ENCODE results near the gene AGPAT3.
"Not testable (repeated sequence)": the region's sequence is repeated elsewhere in the genome, so short reads cannot be mapped to it uniquely, and the experiment has no call there.

Gene AGPAT3

GRCh38 chr21:43835050-43835449 lies 30.0 kb upstream of the AGPAT3 start:
- DNase-seq: no peak

- DNase-seq: no peak
Measured at GRCh38 chr21:43835861-43836260, 29.2 kb upstream of the AGPAT3 start.

- DNase-seq: no peak
Measured at GRCh38 chr21:43836616-43837015, 28.4 kb upstream of the AGPAT3 start.

GRCh38 chr21:43840259-43840658 lies 24.8 kb upstream of the AGPAT3 start:
- DNase-seq: no peak

- DNase-seq: peak; percentile 30
Measured at GRCh38 chr21:43842742-43843141, 22.3 kb upstream of the AGPAT3 start.

GRCh38 chr21:43844906-43845305 lies 20.1 kb upstream of the AGPAT3 start:
- not testable (repeated sequence) for DNase-seq

GRCh38 chr21:43845386-43845785 lies 19.6 kb upstream of the AGPAT3 start:
- DNase-seq: no peak

GRCh38 chr21:43846430-43846829 lies 18.6 kb upstream of the AGPAT3 start:
- DNase-seq: no peak

GRCh38 chr21:43847301-43847700 lies 17.7 kb upstream of the AGPAT3 start:
- DNase-seq: no peak

- no peak for DNase-seq
Measured at GRCh38 chr21:43848771-43849170, 16.3 kb upstream of the AGPAT3 start.

- no peak for DNase-seq
Measured at GRCh38 chr21:43849532-43850299, 15.3 kb upstream of the AGPAT3 start.

GRCh38 chr21:43850728-43851295 lies 14.2 kb upstream of the AGPAT3 start:
- no peak for DNase-seq

- DNase-seq: no peak
Measured at GRCh38 chr21:43851593-43851992, 13.4 kb upstream of the AGPAT3 start.

- no peak for DNase-seq
Measured at GRCh38 chr21:43853851-43854772, 10.9 kb upstream of the AGPAT3 start.

- peak; percentile 96 for DNase-seq
Measured at GRCh38 chr21:43854773-43855633, 10.0 kb upstream of the AGPAT3 start.

GRCh38 chr21:43855955-43856354 lies 9.1 kb upstream of the AGPAT3 start:
- DNase-seq: no peak

- DNase-seq: no peak
Measured at GRCh38 chr21:43858806-43859648, 6.0 kb upstream of the AGPAT3 start.

GRCh38 chr21:43859747-43860214 lies 5.2 kb upstream of the AGPAT3 start:
- no peak for DNase-seq

GRCh38 chr21:43861706-43862105 lies 3.3 kb upstream of the AGPAT3 start:
- no peak for DNase-seq

GRCh38 chr21:43864313-43864961 lies 586 bp upstream of the AGPAT3 start:
- no peak for DNase-seq

All from SIG-M5 (cell line).